RWPE2 (cell line): ENCODE results near the gene LRRC47.
A peak's percentile ranks its signal among the peaks of the same experiment; 100 is the strongest.

Experiments used
- ATAC-seq: fragments of 200-7000 bp; cut with Tn5 transposase; 3 replicates; pipeline ENCODE4 v1.9.1; 2021; ENCODE audit warnings: low read depth
- DNase-seq: peaks from one replicate; pipeline ENCODE4 v3.0.0-alpha.2; 2020; ENCODE audit warnings: low spot score
- H3K27ac ChIP-seq: fragments of 450-650 bp; 2 replicates; pipeline ENCODE4 v1.5.1; 2017; ENCODE audit warnings: mild to moderate bottlenecking; ENCODE audit not compliant: poor library complexity, severe bottlenecking
- H3K27me3 ChIP-seq: fragments of 250-450 bp; sonication (Bioruptor Pico); 2 replicates; pipeline ENCODE4 v1.5.1; 2021; ENCODE audit warnings: mild to moderate bottlenecking, moderate library complexity; ENCODE audit not compliant: insufficient read depth, poor library complexity, severe bottlenecking
- H3K36me3 ChIP-seq: fragments of 250-450 bp; sonication (Bioruptor Pico); 2 replicates; pipeline ENCODE4 v1.5.1; 2020; ENCODE audit warnings: low read depth, mild to moderate bottlenecking, moderate library complexity
- H3K4me1 ChIP-seq: fragments of 250-450 bp; sonication (Bioruptor Pico); 2 replicates; pipeline ENCODE4 v1.5.1; 2021; ENCODE audit warnings: mild to moderate bottlenecking, moderate library complexity; ENCODE audit not compliant: insufficient read depth, poor library complexity, severe bottlenecking
- H3K4me3 ChIP-seq: fragments of 250-450 bp; sonication (Bioruptor Pico); 2 replicates; pipeline ENCODE4 v1.5.1; 2021; ENCODE audit warnings: mild to moderate bottlenecking, moderate library complexity; ENCODE audit not compliant: severe bottlenecking
- H3K9me3 ChIP-seq: fragments of 250-450 bp; sonication (Bioruptor Pico); 2 replicates; pipeline ENCODE4 v1.5.1; 2021; ENCODE audit warnings: mild to moderate bottlenecking, moderate library complexity; ENCODE audit not compliant: severe bottlenecking
- CTCF ChIP-seq: fragments of 450-650 bp; IDR thresholded peaks from one replicate; pipeline ENCODE4 v1.5.1; 2017; ENCODE audit warnings: mild to moderate bottlenecking, moderate library complexity; ENCODE audit not compliant: poor library complexity, severe bottlenecking

The LRRC47 gene

DNA sequence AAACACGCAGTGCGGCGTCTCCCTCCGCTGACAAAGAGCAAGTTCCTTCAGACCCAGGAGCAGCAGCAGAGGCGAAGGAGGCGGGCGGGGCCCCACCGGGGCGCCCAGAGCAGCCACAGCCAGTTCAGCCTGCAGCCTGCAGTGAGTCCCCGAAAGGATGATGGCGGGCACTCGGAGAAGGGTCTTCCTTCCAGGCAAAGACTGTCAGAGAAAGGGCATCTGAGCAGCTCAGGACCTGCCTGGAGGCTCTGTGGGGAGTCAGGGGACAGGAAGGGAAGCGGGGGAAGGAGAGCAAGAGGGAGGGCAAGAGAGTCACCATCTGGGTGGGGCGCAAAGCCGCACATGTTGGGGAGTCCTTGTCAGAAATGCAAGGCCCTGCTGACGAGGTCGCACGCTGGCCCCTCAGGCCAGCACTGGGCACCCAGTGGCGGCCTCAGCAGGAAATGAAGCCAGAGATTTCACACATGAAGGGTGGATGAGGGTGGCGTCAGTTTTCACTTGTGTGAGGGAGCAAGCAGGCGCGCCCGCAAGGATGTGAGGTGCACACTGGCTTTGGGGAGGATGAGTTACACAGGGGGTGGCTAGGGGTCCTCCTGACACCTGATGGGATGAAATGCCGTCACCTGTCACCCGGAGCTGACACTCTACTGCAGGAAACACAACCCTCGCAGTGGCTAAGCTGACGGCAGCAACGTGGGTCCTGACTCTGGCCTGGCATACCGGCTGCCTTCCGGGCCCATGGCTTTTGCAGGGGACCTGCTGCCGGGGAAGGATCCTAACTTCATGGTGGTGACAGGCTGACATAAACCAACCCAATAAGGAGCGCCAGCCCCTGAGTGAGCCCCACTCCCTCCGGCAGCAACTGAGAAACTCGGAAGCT, 6.6 kb downstream of the LRRC47 start:
- no peak for ATAC-seq
- no peak for TF ChIP-seq CTCF
- no peak for DNase-seq
- no peaks in the 10 kb centered on the region for H3K9me3 ChIP-seq
- H3K4me1 ChIP-seq: peaks cover 14% of the 10 kb centered on the region
- H3K27me3 ChIP-seq: no peaks in the 10 kb centered on the region
- H3K36me3 ChIP-seq: peaks cover 37% of the 10 kb centered on the region
- no peak overlapping the region for H3K4me3 ChIP-seq
- no peak overlapping the region for H3K27ac ChIP-seq

DNA sequence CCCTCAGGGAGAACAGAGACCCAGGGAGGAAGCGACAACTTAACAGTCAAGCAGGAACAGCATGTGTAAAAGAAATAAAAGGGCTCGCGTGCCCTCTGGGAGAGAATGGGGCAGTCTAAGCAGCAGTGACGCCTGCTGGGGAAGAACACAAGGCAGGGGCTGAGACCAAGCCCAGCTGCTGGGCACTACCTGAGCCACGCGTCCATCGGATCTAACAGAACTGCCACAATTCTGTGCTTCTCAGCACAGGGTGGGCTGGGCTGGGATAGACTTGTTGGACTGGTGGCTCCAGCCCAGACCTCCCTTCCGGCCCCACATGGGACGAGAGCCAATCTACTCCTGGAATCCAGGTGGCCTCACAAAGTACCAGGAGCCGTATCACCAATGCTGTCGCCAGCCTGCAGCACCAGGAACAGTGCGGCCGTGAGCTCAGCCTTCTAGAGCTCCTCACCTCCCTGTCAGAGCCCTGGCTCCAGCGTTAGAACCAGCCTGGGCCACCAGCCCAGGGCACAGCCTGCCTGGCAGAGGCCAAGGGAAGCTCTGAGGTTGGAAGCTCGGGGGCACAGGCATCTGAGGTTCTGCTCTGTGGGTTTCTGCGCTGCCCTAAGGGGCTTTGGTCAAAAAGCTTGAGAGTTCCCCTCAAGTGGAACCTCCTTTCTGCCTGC, 7.4 kb downstream of the LRRC47 start:
- TF ChIP-seq CTCF: no peak

GRCh38 chr1:3787745-3788605, 8.3 kb downstream of the LRRC47 start:
- Histone ChIP-seq H3K9me3 (no peaks in the 10 kb centered on the region), H3K36me3 (peaks cover 41% of the 10 kb centered on the region), H3K4me3 (no peak overlapping the region), H3K27ac (no peak overlapping the region), H3K27me3 (no peaks in the 10 kb centered on the region), H3K4me1 (no peaks in the 10 kb centered on the region)
- ATAC-seq: no peak
- DNase-seq: no peak
- TF ChIP-seq CTCF: no peak

More for the DNA sequence above, 7.4 kb downstream of the LRRC47 start:
- peaks cover 8% of the 10 kb centered on the region for H3K4me1 ChIP-seq
- no peaks in the 10 kb centered on the region for H3K27me3 ChIP-seq
- no peak overlapping the region for H3K27ac ChIP-seq
- peaks cover 39% of the 10 kb centered on the region for H3K36me3 ChIP-seq
- no peak overlapping the region for H3K4me3 ChIP-seq
- DNase-seq (no peak), ATAC-seq (0 out of 3 replicates have a peak, but pooled peaks have one; percentile 15)
- no peaks in the 10 kb centered on the region for H3K9me3 ChIP-seq

- DNase-seq (no peak), ATAC-seq (no peak)
- Histone ChIP-seq H3K27me3 (no peaks in the 10 kb centered on the region), H3K27ac (no peak overlapping the region), H3K36me3 (peaks cover 46% of the 10 kb centered on the region), H3K4me1 (no peaks in the 10 kb centered on the region), H3K4me3 (no peak overlapping the region), H3K9me3 (no peaks in the 10 kb centered on the region)
- no peak for TF ChIP-seq CTCF
These were observed 9.0 kb downstream of the LRRC47 start for GRCh38 chr1:3787349-3787715.
